HEK293T (cell line): Measurements from ENCODE around the gene CACNA1C.

Source experiments
- BHLHE40 ChIP-seq: fragments of 450-650 bp; IDR thresholded peaks from 2 replicates; pipeline ENCODE4 v1.6.1; 2016; ENCODE audit warnings: mild to moderate bottlenecking, moderate library complexity, borderline replicate concordance
- ELF4 ChIP-seq: fragments of 450-650 bp; IDR thresholded peaks from 2 replicates; pipeline ENCODE4 v1.6.1; 2017; ENCODE audit warnings: antibody characterized with exemption
- FOXA1 ChIP-seq: fragments of 450-650 bp; IDR thresholded peaks from 2 replicates; pipeline ENCODE4 v1.6.1; 2016; ENCODE audit warnings: mild to moderate bottlenecking
- FOXK2 ChIP-seq: fragments of 450-650 bp; IDR thresholded peaks from 2 replicates; pipeline ENCODE4 v1.6.1; 2016; ENCODE audit warnings: mild to moderate bottlenecking
- LEF1 ChIP-seq: fragments of 450-650 bp; IDR thresholded peaks from 2 replicates; pipeline ENCODE4 v1.6.1; 2017; ENCODE audit warnings: mild to moderate bottlenecking, borderline replicate concordance
- NFRKB ChIP-seq: fragments of 450-650 bp; IDR thresholded peaks from 2 replicates; pipeline ENCODE4 v1.6.1; 2016; ENCODE audit warnings: mild to moderate bottlenecking, moderate library complexity
- PKNOX1 ChIP-seq: fragments of 450-650 bp; IDR thresholded peaks from 2 replicates; pipeline ENCODE4 v1.6.1; 2016
- SP1 ChIP-seq: fragments of 450-650 bp; IDR thresholded peaks from 2 replicates; pipeline ENCODE4 v1.6.1; 2017
- SUZ12 ChIP-seq: fragments of 450-650 bp; IDR thresholded peaks from 2 replicates; pipeline ENCODE4 v1.6.1; 2016; ENCODE audit warnings: mild to moderate bottlenecking
- ZNF384 ChIP-seq: fragments of 450-650 bp; IDR thresholded peaks from 2 replicates; pipeline ENCODE4 v1.6.1; 2016

DNA sequence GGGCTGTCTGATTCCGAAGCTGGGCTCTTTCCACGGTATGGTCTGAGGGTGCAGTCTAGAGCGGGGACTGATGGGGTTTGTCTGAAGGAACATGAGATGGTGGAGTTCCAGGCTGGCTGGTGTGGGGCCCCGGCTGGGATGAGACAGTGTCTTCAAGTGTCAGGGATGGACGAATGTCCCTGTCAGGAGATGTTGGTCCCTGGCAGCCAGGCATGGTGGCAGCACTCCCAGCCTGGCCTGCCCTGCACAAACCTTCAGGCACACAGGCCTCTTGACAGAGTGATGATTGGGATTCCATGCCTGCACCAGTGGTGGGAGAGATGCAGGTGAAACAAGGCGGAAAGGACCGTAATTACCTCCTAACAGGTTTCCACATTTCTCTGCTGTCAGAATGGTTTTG is 221.9 kb downstream of the CACNA1C start:
- no peak for TF ChIP-seq SP1
- no peak for TF ChIP-seq SUZ12
- no peak for TF ChIP-seq BHLHE40
- no peak for TF ChIP-seq PKNOX1
- TF ChIP-seq NFRKB, result no peak
- no peak for TF ChIP-seq ZNF384
- TF ChIP-seq LEF1, result no peak
- no peak for TF ChIP-seq ELF4
- no peak for TF ChIP-seq FOXK2
- TF ChIP-seq FOXA1, result no peak
